ENCODE results near the gene BCL11B.
"Not testable (repeated sequence)": the region's sequence is repeated elsewhere in the genome, so short reads cannot be mapped to it uniquely, and the experiment has no call there.

BCL11B gene

GRCh38 chr14:99194736-99195135 is 77.3 kb downstream of the BCL11B start:
- no peak for DNase-seq

DNA sequence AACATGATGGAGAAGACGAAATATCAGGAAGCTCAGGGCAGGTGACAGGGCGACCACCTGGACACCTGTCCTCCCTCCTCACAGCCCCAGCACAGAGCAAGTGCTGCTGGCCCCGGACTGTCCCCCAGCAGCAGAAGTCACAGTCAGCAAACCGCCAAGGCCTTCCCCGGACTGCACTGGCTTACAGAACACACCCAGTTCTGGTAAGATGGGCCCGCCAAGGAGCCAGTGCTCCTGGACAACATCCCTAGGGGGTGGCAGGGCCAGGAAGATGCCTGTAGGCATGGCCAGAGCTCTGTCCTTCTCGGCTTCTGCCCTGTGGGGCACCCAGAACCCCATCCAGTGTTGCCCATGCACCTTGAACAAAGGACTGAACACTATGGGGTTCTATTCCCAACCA is 77.9 kb downstream of the BCL11B start:
- DNase-seq: no peak

DNA sequence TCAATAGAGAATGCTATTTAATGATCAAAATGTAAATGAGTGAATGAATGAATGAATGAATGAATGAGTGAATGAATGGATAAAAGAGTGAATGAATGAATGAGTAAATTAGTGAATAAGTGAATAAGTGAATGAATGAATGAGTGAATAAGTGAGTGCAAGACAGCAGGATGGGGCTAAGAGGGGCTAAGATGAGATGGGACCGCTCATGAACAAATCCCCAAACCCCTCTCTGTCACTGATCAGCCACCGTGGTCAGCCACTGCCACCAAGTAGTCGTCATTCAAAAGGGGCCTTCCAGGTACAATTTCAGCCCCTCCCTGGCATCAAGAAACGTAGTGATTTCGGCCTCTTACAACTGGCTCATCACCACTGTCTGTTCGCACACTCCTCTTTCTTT is 79.2 kb downstream of the BCL11B start:
- no peak for DNase-seq

- peak; percentile 51 for DNase-seq
Observed at GRCh38 chr14:99192028-99192621, 79.9 kb downstream of the BCL11B start.

DNA sequence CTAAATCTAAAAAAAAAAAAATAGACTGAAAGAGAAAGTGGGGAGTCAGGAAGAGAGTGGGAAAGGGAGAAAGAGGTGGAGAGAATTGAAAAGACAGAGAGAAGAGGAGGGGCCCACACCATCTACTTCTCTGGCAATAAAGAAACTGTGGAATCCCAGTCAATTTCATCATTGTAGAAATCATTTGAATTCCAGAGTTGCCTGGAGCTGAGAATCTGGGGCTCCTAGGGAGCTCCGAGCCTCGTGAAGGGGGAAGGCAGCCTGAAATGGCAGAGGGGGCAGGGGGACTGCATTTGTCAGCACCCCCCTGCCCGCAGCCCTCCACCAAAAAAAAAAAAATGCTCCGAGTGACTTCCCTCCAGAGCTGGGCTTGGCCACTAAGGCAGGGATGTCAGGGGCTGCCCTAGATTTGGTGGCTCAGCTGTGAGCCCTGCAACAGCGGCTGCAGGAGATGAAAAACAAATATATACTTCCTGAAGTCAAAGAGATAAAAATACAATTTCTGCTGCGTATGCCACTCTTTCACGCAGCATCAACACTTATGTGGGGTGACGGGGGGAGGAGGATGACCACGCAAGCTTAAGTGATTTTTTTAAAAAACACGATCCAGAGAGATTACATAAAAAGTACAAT is 80.5 kb downstream of the BCL11B start:
- no peak for DNase-seq

DNA sequence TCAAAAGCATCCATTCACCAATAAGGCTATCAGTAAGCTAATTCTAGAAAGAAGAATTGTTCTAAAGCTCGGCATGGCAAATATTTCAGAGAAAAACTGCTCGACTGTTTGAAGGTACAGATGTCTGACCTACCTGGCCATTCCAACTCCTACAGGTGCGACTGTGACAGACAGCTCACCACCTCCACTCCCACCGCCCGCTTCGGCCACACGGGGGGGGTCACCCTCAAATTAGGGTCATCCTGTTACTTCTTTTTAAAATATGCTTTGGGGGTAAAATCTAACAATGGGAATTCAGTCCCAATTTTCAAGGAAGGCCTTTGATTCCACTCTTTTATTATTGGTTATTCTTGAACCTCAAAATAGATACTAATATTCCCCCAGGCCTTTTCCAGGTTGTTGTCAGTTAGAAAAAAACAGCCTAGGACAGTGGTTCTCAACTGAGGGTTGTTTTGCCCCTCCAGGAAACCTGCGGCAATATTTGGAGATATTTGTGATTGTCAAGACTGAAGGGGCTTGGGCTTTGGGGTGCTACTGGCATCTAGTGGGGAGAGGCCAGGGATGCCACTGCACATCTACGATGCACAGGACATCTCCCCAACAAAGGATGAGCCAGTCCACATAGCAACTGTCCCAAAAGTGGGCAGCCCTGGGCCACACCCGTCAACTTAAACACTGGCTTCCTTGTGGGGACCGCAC is 81.2 kb downstream of the BCL11B start:
- peak; percentile 55 for DNase-seq

GRCh38 chr14:99189201-99189801 is 82.7 kb downstream of the BCL11B start:
- peak; percentile 54 for DNase-seq

DNA sequence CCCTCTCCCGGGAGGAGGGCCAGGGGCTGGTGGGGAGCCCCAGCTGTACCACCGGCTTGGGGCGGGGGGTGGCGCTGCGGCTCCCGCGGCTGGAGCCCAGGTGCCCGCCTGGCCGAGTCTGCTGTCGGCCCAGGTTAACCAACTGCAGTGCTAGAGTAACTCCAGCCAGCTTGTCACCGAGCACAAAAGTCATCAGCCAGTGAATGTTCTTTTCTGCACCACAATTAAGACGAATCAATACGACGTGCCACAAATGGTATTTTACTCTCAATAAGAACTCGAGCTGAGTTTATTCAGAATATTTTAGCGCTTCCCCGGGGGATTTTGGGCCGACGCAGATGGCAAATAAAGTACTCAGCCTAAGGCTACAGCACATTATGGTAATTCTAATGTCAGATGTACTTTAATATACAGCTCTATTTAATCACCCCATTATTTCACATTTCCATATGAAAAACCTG is 83.2 kb downstream of the BCL11B start:
- DNase-seq: peak; percentile 53

- DNase-seq: peak; percentile 27
Observed at GRCh38 chr14:99187858-99188257, 84.1 kb downstream of the BCL11B start.

GRCh38 chr14:99186956-99187690 is 84.9 kb downstream of the BCL11B start:
- peak; percentile 23 for DNase-seq

DNA sequence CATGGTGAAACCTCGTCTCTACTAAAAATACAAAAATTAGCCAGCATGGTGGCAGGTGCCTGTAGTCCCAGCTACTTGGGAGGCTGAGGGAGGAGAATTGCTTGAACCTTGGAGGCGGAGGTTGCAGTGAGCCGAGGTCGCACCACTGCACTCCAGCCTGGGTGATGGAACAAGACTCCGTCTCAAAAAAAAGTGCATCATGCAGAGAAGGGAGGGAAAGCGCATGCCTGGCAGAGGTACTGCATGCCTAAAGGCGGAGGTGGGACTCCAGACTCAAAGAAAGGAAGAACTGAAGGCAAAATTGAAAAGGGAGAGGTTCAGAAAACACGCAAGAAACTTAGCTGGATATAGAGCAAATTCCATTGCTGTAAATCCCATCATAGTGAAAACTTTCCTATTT is 85.7 kb downstream of the BCL11B start:
- not testable (repeated sequence) for DNase-seq

DNA sequence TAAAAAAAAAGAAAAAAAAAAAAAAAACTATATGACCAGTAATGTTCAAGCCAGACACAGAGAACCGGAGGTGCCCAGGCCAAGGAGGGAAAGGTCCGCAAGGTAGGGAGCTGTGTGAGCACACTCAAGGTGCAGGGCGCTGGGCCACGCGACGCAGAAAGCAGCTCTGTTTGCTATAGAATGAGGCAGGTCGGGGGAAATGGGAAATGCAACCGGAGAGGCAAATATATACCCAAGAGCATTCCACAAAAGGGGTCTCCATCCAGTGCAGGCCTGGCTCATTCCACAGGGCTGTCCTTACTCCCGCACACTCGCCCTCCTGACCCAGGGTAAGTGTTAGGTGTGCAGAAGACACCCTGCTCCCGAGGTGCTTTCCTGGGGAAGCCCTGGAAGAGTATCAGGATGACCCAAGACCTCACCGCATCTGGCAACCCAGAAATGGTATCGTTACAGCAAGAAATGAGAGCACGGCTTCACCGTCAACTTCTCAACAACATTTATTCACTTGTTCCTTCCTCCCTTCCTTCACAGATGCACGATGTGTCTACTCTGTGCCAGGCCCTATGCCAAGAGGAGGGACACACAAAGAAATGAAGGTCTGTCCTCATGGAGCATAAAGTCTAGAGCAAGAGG is 86.4 kb downstream of the BCL11B start:
- DNase-seq: no peak

GRCh38 chr14:99183716-99184115 is 88.3 kb downstream of the BCL11B start:
- no peak for DNase-seq

DNA sequence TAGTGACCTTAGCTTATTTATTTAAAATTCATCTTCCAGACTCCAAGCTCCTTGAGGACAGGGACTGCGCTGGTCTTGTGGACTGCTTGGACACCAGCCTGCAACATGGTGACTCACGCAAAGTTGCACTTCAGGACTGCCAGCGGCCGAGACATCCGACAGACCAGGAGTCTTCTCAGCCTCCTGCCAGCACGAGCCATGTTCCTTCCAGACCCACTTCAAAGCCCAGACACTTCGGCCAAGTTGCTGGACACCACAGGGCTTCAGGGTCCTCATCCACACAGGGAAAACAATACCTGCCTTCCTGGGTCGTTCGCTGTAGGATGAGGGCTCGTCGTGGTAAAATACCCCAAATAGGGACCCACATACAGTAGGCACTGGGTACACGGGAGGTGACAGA is 88.7 kb downstream of the BCL11B start:
- DNase-seq: no peak

GRCh38 chr14:99182548-99183250 is 89.3 kb downstream of the BCL11B start:
- DNase-seq: no peak

GRCh38 chr14:99181804-99182520 is 90.0 kb downstream of the BCL11B start:
- no peak for DNase-seq

GRCh38 chr14:99181241-99181640 is 90.8 kb downstream of the BCL11B start:
- no peak for DNase-seq

DNA sequence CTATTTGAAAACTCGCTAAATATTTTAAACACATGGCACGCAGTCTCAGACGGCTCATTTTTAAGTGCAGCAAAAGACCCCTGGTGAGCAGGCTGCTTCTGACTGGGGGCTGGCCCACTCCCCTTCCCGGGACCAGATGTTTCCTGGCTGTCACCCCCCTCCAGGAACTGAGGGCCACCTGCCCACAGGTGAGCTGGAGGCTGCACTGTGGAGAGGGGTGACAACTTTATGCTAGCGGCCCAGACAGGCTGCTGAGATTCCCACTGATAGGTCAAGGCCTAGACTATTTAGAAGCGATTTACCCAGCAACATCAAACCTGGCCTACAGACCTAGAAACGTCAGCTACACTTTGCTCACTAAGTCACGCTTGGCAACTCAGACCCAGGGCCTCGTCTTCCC is 92.1 kb downstream of the BCL11B start:
- no peak for DNase-seq

DNA sequence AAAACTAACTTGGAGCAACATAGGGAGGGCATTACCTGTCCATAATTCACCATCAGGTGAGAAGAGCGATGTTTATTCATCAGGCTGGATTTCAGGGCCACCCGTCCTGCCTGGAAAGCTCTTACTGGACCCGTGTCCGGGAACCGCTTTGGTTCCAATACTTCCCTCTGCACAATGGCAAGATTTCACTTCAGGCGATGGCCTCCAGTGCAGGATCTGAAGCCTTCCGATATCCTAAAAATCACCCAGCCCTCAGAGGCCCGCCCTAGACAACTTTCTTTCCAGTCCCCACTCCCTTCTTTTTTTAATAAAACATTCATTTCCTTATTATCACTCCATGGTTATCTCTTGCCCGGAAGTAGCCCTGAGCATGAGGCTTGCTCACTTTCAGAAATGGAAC is 92.5 kb downstream of the BCL11B start:
- DNase-seq: no peak

GRCh38 chr14:99177886-99178835 is 93.8 kb downstream of the BCL11B start:
- DNase-seq: no peak

Measured in activated naive CD4-positive, alpha-beta T cell treated with anti-CD3 and anti-CD28 coated beads, Interleukin-2, amount 50 U/mL, for 16 hours (primary cell).